HEK293 (cell line): ENCODE measurements around the gene LPP.

Experiments used
- CTCF ChIA-PET: fragments of 350-600 bp; formaldehyde crosslinking; extraction: SDS; loops from one replicate; lab custom pipeline; 2021; ENCODE audit warnings: antibody characterized with exemption; lab: Yijun Ruan, JAX
- POLR2A ChIA-PET: fragments of 300-600 bp; formaldehyde crosslinking; extraction: SDS; loops from one replicate; lab custom pipeline; 2020; ENCODE audit warnings: antibody characterized with exemption, inconsistent platforms; lab: Yijun Ruan, JAX
- H3K27ac ChIP-seq: fragments of 200-500 bp; sonication (Bioruptor generic); 2 replicates; pipeline ENCODE4 v1.5.1; 2014; ENCODE audit warnings: low read depth, low read length, control low read depth, inconsistent platforms; ENCODE audit errors: extremely low read depth
- H3K36me3 ChIP-seq, 2 experiments: fragments of 200-500 bp in 1 of 2; sonication (Bioruptor generic) in 1 of 2; 1 replicate in 1 of 2; 2 replicates in 1 of 2; pipeline ENCODE4 v1.5.1; 2014 to 2017; ENCODE audit warnings: inconsistent platforms in 2 of 2, low read length in 2 of 2; ENCODE audit not compliant: control insufficient read depth in 2 of 2, insufficient read depth in 1 of 2
- H3K4me1 ChIP-seq: fragments of 200-500 bp; sonication (Bioruptor generic); 2 replicates; pipeline ENCODE4 v1.5.1; 2014; ENCODE audit warnings: mild to moderate bottlenecking, low read length, inconsistent platforms; ENCODE audit not compliant: control insufficient read depth, insufficient read depth
- H3K4me3 ChIP-seq: 2 replicates; pipeline ENCODE4 v1.5.1; 2011; ENCODE audit warnings: low read depth, mild to moderate bottlenecking, control low read depth, low read length, moderate library complexity
- H3K9me3 ChIP-seq: fragments of 200-500 bp; sonication (Bioruptor generic); 2 replicates; pipeline ENCODE4 v1.5.1; 2014; ENCODE audit warnings: low read depth, low read length, inconsistent platforms; ENCODE audit not compliant: control insufficient read depth, insufficient read depth
- FEZF1 ChIP-seq: fragments of 450-650 bp; formaldehyde crosslinking; IDR thresholded peaks from 2 replicates; pipeline ENCODE4 v1.5.1; 2016; ENCODE audit warnings: missing biosample characterization, missing genetic modification characterization
- HOXA7 ChIP-seq: sonication (generic); formaldehyde crosslinking; IDR thresholded peaks from 2 replicates; pipeline ENCODE4 v1.8.1; 2022; ENCODE audit warnings: missing genetic modification reagents, borderline replicate concordance
- KLF9 ChIP-seq: fragments of 450-650 bp; formaldehyde crosslinking; IDR thresholded peaks from 2 replicates; pipeline ENCODE4 v1.5.1; 2016; ENCODE audit warnings: missing biosample characterization, missing genetic modification characterization, low read depth
- PRDM1 ChIP-seq: fragments of 450-650 bp; formaldehyde crosslinking; IDR thresholded peaks from 2 replicates; pipeline ENCODE4; 2016; ENCODE audit warnings: missing biosample characterization, missing genetic modification characterization
- SP3 ChIP-seq: fragments of 450-650 bp; formaldehyde crosslinking; IDR thresholded peaks from 2 replicates; pipeline ENCODE4 v1.5.1; 2016; ENCODE audit warnings: missing biosample characterization, missing genetic modification characterization
- WT1 ChIP-seq: fragments of 450-650 bp; formaldehyde crosslinking; IDR thresholded peaks from 2 replicates; pipeline ENCODE4 v1.5.1; 2016; ENCODE audit warnings: missing biosample characterization, missing genetic modification characterization
- ZBTB7A ChIP-seq: fragments of 450-650 bp; formaldehyde crosslinking; IDR thresholded peaks from 2 replicates; pipeline ENCODE4 v1.5.1; 2016; ENCODE audit warnings: low read depth, missing biosample characterization, missing genetic modification characterization
- ZNF114 ChIP-seq: fragments of 450-650 bp; formaldehyde crosslinking; IDR thresholded peaks from 2 replicates; pipeline ENCODE4 v1.5.0; 2017; ENCODE audit warnings: missing biosample characterization, missing genetic modification characterization
- ZNF140 ChIP-seq: fragments of 450-650 bp; formaldehyde crosslinking; IDR thresholded peaks from 2 replicates; pipeline ENCODE4 v1.5.1; 2016; ENCODE audit warnings: missing biosample characterization, missing genetic modification characterization
- ZNF174 ChIP-seq: fragments of 450-650 bp; formaldehyde crosslinking; IDR thresholded peaks from 2 replicates; pipeline ENCODE4 v1.5.0; 2017; ENCODE audit warnings: missing biosample characterization, mild to moderate bottlenecking, missing genetic modification characterization
- ZNF19 ChIP-seq: fragments of 450-650 bp; formaldehyde crosslinking; IDR thresholded peaks from 2 replicates; pipeline ENCODE4; 2016; ENCODE audit warnings: missing biosample characterization, missing genetic modification characterization, low read depth
- ZNF335 ChIP-seq: fragments of 450-650 bp; formaldehyde crosslinking; conservative IDR thresholded peaks from 2 replicates; pipeline ENCODE4 v1.5.1; 2016; ENCODE audit warnings: missing biosample characterization, missing genetic modification characterization
- ZNF341 ChIP-seq: fragments of 450-650 bp; formaldehyde crosslinking; IDR thresholded peaks from 2 replicates; pipeline ENCODE4; 2016; ENCODE audit warnings: low read depth, missing biosample characterization, missing genetic modification characterization
- ZNF366 ChIP-seq: fragments of 450-650 bp; formaldehyde crosslinking; conservative IDR thresholded peaks from 2 replicates; pipeline ENCODE4 v1.5.1; 2016; ENCODE audit warnings: missing biosample characterization, missing genetic modification characterization
- ZNF394 ChIP-seq: fragments of 450-650 bp; formaldehyde crosslinking; IDR thresholded peaks from 2 replicates; pipeline ENCODE4 v1.5.1; 2016; ENCODE audit warnings: missing biosample characterization, missing genetic modification characterization, mild to moderate bottlenecking, moderate library complexity, borderline replicate concordance
- ZNF48 ChIP-seq: fragments of 450-650 bp; formaldehyde crosslinking; IDR thresholded peaks from 2 replicates; pipeline ENCODE4 v1.5.1; 2016; ENCODE audit warnings: missing biosample characterization, missing genetic modification characterization
- ZNF529 ChIP-seq: fragments of 450-650 bp; formaldehyde crosslinking; IDR thresholded peaks from 2 replicates; pipeline ENCODE4 v1.5.1; 2017; ENCODE audit warnings: missing genetic modification characterization, missing biosample characterization; ENCODE audit not compliant: insufficient replicate concordance
- ZNF596 ChIP-seq: fragments of 450-650 bp; IDR thresholded peaks from 2 replicates; pipeline ENCODE4 v1.5.0; 2018; ENCODE audit warnings: missing biosample characterization, mild to moderate bottlenecking, missing genetic modification characterization, moderate library complexity
- ZNF600 ChIP-seq: fragments of 450-650 bp; formaldehyde crosslinking; IDR thresholded peaks from 2 replicates; pipeline ENCODE4 v1.5.1; 2016; ENCODE audit warnings: missing biosample characterization, missing genetic modification characterization
- ZNF624 ChIP-seq: fragments of 450-650 bp; formaldehyde crosslinking; IDR thresholded peaks from 2 replicates; pipeline ENCODE4 v1.5.1; 2017; ENCODE audit warnings: missing biosample characterization, missing genetic modification characterization
- ZNF660 ChIP-seq: fragments of 450-650 bp; IDR thresholded peaks from 2 replicates; pipeline ENCODE4 v1.5.1; 2018; ENCODE audit warnings: missing biosample characterization, mild to moderate bottlenecking, missing genetic modification characterization
- TF ChIP-seq, protein P1 (sequence below): fragments of 450-650 bp; formaldehyde crosslinking; IDR thresholded peaks from 2 replicates; pipeline ENCODE4 v1.5.1; 2016; ENCODE audit warnings: missing biosample characterization, missing genetic modification characterization
- TF ChIP-seq, protein P2 (sequence below): fragments of 450-650 bp; formaldehyde crosslinking; IDR thresholded peaks from 2 replicates; pipeline ENCODE4 v1.5.1; 2017; ENCODE audit warnings: missing biosample characterization, missing genetic modification characterization
- TF ChIP-seq, protein P3 (sequence below): fragments of 450-650 bp; formaldehyde crosslinking; IDR thresholded peaks from 2 replicates; pipeline ENCODE4 v1.5.1; 2017; ENCODE audit warnings: missing biosample characterization, missing genetic modification characterization

Gene LPP

DNA sequence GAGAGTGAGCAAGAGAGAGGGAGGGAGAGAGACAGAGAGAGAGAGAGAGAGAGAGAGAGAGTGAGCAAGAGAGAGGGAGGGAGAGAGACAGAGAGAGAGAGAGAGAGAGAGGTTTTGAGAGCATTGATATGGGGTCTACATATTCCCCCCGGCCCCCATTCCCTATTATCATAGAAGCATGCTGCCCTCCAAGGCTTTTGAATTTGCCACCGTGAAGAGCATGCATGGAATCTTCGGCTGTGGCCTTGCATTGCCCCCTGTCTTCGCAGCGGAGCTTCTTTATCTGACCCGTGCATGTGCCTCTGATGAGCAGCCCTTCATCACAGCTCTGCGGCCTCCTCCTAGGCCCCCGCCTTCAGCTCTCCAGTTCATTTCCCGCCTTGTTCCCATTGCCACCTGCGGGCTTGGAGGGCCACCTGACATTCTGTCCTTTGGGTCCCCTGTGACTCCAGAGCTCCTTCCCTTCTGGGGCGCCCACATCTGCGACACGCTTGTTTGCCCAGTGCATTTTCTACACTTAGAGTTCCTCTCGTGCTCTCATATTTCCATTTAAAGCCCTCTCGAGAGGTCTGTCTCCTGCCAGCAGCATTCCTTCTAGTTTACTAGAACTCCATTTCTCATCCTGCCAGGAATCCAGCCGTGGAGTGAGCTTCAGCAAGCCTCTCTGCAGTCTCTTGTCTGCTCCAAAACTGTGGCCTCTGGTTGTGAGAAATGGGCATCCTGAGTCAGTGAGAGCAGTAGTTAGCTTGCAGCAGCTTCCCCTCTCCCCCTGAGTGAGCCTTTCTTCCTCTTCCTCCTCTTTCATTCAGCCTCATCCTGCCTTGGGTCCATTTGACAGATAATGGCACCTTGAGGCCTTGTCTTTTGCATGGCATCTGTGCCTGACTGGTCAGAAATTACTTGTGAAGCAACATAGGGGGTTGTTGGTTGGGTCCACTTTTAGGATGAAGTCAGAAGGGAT, 25.3 kb downstream of the LPP start:
- Histone ChIP-seq H3K4me3 (no peak overlapping the region), H3K4me1 (no peaks in the 10 kb centered on the region), H3K36me3 (peaks cover 0 to 3% of the 10 kb centered on the region in 2 experiments; a peak in 2 of 3 replicates), H3K9me3 (no peaks in the 10 kb centered on the region), H3K27ac (no peak overlapping the region)
- TF ChIP-seq HOXA7 (no peak), ZNF48 (tag by site-specific recombination) (no peak), ZNF19 (tag by site-specific recombination) (no peak), ZNF341 (no peak), KLF9 (tag by site-specific recombination) (no peak), ZNF394 (tag by site-specific recombination) (no peak), ZNF174 (tag by site-specific recombination) (no peak), FEZF1 (no peak), ZNF114 (no peak), WT1 (tag by site-specific recombination) (no peak), ZNF529 (tag by site-specific recombination) (no peak), ZNF335 (tag by site-specific recombination) (no peak), PRDM1 (tag by site-specific recombination) (peak; percentile 25; the same call in 1 of the 2 replicates), ZNF624 (no peak), ZNF596 (tag by site-specific recombination) (peak; percentile 99), ZNF600 (tag by site-specific recombination) (no peak), SP3 (no peak), ZNF366 (tag by site-specific recombination) (peak; percentile 49; the same call in 1 of the 2 replicates), ZNF140 (tag by site-specific recombination) (no peak), ZBTB7A (tag by site-specific recombination) (no peak), ZNF660 (no peak)
- TF ChIP-seq, protein P1, sequence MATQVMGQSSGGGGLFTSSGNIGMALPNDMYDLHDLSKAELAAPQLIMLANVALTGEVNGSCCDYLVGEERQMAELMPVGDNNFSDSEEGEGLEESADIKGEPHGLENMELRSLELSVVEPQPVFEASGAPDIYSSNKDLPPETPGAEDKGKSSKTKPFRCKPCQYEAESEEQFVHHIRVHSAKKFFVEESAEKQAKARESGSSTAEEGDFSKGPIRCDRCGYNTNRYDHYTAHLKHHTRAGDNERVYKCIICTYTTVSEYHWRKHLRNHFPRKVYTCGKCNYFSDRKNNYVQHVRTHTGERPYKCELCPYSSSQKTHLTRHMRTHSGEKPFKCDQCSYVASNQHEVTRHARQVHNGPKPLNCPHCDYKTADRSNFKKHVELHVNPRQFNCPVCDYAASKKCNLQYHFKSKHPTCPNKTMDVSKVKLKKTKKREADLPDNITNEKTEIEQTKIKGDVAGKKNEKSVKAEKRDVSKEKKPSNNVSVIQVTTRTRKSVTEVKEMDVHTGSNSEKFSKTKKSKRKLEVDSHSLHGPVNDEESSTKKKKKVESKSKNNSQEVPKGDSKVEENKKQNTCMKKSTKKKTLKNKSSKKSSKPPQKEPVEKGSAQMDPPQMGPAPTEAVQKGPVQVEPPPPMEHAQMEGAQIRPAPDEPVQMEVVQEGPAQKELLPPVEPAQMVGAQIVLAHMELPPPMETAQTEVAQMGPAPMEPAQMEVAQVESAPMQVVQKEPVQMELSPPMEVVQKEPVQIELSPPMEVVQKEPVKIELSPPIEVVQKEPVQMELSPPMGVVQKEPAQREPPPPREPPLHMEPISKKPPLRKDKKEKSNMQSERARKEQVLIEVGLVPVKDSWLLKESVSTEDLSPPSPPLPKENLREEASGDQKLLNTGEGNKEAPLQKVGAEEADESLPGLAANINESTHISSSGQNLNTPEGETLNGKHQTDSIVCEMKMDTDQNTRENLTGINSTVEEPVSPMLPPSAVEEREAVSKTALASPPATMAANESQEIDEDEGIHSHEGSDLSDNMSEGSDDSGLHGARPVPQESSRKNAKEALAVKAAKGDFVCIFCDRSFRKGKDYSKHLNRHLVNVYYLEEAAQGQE, result no peak
- TF ChIP-seq, protein P2, sequence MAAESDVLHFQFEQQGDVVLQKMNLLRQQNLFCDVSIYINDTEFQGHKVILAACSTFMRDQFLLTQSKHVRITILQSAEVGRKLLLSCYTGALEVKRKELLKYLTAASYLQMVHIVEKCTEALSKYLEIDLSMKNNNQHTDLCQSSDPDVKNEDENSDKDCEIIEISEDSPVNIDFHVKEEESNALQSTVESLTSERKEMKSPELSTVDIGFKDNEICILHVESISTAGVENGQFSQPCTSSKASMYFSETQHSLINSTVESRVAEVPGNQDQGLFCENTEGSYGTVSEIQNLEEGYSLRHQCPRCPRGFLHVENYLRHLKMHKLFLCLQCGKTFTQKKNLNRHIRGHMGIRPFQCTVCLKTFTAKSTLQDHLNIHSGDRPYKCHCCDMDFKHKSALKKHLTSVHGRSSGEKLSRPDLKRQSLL (tag by site-specific recombination), result no peak
- TF ChIP-seq, protein P3, sequence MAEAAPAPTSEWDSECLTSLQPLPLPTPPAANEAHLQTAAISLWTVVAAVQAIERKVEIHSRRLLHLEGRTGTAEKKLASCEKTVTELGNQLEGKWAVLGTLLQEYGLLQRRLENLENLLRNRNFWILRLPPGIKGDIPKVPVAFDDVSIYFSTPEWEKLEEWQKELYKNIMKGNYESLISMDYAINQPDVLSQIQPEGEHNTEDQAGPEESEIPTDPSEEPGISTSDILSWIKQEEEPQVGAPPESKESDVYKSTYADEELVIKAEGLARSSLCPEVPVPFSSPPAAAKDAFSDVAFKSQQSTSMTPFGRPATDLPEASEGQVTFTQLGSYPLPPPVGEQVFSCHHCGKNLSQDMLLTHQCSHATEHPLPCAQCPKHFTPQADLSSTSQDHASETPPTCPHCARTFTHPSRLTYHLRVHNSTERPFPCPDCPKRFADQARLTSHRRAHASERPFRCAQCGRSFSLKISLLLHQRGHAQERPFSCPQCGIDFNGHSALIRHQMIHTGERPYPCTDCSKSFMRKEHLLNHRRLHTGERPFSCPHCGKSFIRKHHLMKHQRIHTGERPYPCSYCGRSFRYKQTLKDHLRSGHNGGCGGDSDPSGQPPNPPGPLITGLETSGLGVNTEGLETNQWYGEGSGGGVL, result no peak
- ChIA-PET CTCF (interaction anchor here (0.8 kb wide), 1 partner anchor 13 kb away, joined by 3 read pairs; no protein-coding TSS in a partner anchor), POLR2A (no interaction called here)
